ENCODE results near the gene SLBP. TPM values are rescaled to one million over a fixed set of nuclear protein-coding genes. Genes with fewer than 3 reads are reported as not detected.

Gene SLBP
- total and polyA plus RNA-seq, 10 of the 15 experiments (the other 5 are each of a cell fraction or from before 2014, with no cell fraction given) = 94.4 to 278 (median 158) TPM

- CTCF ChIA-PET = interaction anchor here (0.7 kb wide), 1 partner anchor 391 kb away, joined by 3 read pairs; no protein-coding TSS in a partner anchor
These were observed 67.0 kb downstream of the SLBP start for GRCh38 chr4:1644891-1645657.

More at GRCh38 chr4:1644891-1645657, 67.0 kb downstream of the SLBP start:
- Histone ChIP-seq H3K4me1 (ENCODE audit: control insufficient read depth, insufficient read depth, low read length) (no peaks in the 10 kb centered on the region), H2AFZ (ENCODE audit: control insufficient read depth, low read depth, low read length) (no peak overlapping the region), H3K4me3 (no peak overlapping the region), H3K9ac (ENCODE audit: control insufficient read depth, insufficient read depth, low read length) (no peak overlapping the region), H3K27ac (ENCODE audit: control insufficient read depth, insufficient read depth) (no peak overlapping the region), H3K36me3 (ENCODE audit: control insufficient read depth in 2 of 2, insufficient read depth in 2 of 2, low read length in 1 of 2) (no peaks in the 10 kb centered on the region), H4K20me1 (ENCODE audit: control insufficient read depth, insufficient read depth) (no peaks in the 10 kb centered on the region), H3K27me3 (replicated peaks in 1 of 2; ENCODE audit: control insufficient read depth in 2 of 2, insufficient read depth in 2 of 2, low read length in 1 of 2) (no peaks in the 10 kb centered on the region), H3K79me2 (ENCODE audit: control insufficient read depth, insufficient read depth, low read length) (no peaks in the 10 kb centered on the region), H3K4me2 (ENCODE audit: control insufficient read depth, insufficient read depth) (no peak overlapping the region), H3K9me3 (replicated peaks; ENCODE audit: control insufficient read depth, insufficient read depth, low read length) (no peaks in the 10 kb centered on the region)
- SMC1A ChIA-PET (ENCODE audit: uncharacterized antibody, unreplicated experiment) = no interaction called here
- TF ChIP-seq LARP7 (IDR thresholded peaks at IDR 0.05) (no peak), PML (IDR thresholded peaks at IDR 0.05; ENCODE audit: low read length) (no peak), ELK1 (IDR thresholded peaks at IDR 0.05; ENCODE audit: low read depth, low read length) (no peak)
- RAD21 ChIA-PET (ENCODE audit: unreplicated experiment) = no interaction called here
- no peak for ATAC-seq
- WGBS (ENCODE audit: insufficient coverage, insufficient replicate concordance, low lambda C conversion rate, missing lambda C conversion rate) = 44% methylated on average over 21 of the region's 21 CpGs
- FAIRE-seq = no peak
- POLR2A ChIA-PET = no interaction called here
- in situ Hi-C loops (cut with MboI) = no loop called here
- DNase-seq (ENCODE audit: low read depth, low spot score) = no peak
- intact Hi-C loops (cut with micrococcal nuclease; ENCODE audit: unreplicated experiment) = no loop called here
- BruUV-seq (replicated peaks) = no TSS peak

All from GM12878 (cell line).